GM11168 (cell line): ENCODE measurements around the gene KCNQ1OT1.

Source experiments
- in situ Hi-C: fragments of 300-500 bp; cut with MboI; formaldehyde crosslinking; loops from one replicate; pipeline ENCODE4 v1.12.0; 2022; ENCODE audit warnings: low sequenced_read_pairs; ENCODE audit not compliant: unreplicated experiment

KCNQ1OT1 gene

DNA sequence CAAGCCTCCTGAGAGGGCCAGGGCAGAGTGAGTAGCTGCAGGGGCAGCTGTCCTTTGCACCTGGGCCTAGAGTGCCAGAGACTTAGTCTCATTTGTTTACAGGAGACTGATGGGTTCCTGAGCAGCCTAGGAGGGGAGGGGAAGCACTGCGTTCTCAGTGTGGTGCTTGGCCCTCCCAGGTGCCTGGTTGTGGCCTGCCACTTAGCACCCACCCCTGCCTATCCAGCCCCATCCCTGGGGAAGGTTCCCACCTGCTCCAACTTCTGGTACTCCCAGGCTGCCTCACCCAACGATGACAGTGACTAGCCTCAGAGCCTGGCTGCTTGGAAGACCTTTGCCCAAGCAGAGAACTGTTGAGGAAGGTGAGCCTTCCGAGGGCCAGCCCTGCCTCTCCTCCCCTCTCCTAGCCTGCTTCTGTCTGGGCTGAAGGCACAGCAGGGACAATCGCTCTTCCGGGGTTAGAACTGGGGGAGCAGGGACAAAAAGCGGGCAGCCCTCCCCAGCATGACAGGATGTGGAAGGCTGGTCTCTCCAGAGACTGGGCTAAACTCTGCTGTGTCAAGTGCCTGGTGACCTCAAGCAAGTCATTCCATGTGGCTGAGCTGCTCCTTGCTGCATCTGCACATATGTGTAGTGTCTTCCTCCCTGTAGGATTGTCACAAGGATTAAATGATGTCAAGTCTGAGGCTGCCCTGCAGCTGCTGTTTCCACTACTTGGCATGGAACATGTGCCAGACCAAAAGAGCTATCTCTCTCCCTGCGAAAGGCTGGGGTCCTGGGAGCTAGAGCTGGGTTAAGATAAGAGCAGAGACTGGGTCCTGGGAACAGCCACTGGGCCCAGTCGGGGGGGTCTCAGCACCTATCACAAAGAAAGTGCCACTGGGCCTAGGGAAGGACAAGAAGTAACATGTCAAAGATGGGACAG lies 9.9 kb downstream of the KCNQ1OT1 start:
- in situ Hi-C loops = no loop called here

DNA sequence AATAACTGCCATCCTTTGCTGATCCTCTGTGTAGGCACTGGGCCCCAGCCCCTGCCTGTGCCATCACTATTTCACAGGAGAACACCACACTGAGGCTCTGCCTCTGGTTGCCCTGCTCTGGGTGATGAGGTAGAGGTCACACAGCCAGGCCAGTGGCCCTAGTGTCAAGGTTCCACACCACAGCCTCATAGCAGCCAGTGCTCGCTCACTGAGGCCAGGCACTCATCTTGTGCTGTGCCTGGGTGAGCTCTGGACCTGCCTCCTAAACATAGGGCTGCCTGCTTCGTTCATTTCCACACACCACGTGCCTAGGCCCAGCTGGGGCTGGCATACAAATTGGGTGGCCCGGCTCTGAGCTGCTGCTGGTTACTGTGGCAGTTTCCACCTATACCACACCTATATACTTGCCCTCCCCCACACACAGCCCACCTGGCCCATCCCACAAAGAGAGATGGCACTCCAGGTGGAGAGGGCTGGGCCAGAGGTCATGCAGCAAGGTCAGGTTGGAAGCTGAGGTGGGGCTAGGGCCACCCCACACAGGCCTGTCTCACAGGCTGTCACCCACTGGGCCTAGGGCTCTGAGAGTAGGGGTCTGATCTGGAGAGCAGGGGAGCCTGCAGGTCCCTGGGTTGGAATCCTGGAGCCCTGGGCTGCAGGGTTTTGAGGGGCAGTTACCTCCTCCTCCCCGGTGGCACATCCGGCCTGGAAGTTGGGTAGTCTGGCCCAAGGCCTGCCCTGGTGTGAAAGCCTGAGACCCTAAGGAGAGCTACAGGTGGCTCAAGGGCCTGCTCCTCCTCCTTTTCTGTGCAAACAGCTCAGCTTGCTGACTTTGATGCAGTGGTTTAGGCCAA lies 11.2 kb downstream of the KCNQ1OT1 start:
- in situ Hi-C loops = no loop called here

DNA sequence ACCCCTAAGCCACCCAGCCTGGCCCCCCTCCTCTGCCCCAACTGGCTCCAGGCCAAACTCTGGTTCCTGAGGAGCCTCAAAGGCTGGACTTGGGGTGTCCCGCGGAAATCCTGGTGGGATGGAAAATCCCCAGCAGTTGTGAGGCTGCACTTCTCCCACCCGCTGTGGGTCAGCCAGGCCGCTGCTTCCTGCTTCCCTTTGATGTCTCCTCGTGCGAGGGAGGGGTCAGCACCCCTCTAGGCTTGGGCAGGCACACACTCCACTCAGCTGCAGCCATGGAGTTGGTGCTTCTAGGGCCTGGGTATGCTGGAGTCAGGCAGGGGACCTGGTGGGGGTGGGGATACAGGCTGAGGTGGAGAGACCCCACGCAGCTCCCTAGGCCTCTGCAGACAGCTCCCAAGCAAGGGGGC lies 12.0 kb downstream of the KCNQ1OT1 start:
- in situ Hi-C loops = no loop called here

DNA sequence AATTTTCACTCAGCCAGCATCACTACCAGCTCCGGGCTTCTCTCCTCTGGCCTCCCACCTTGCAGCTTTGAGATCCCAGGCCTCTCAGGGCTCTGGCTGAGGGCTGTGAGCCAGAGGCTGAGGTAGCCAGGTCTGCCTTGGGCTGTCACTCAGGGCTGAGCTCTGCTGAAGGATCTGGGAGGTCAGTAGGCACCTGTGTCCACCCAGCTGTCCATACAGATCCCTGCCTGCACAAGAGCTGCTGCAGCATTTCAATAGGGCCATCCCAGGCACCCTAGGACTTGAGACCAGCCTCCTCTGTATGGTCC lies 12.6 kb downstream of the KCNQ1OT1 start:
- in situ Hi-C loops = no loop called here

DNA sequence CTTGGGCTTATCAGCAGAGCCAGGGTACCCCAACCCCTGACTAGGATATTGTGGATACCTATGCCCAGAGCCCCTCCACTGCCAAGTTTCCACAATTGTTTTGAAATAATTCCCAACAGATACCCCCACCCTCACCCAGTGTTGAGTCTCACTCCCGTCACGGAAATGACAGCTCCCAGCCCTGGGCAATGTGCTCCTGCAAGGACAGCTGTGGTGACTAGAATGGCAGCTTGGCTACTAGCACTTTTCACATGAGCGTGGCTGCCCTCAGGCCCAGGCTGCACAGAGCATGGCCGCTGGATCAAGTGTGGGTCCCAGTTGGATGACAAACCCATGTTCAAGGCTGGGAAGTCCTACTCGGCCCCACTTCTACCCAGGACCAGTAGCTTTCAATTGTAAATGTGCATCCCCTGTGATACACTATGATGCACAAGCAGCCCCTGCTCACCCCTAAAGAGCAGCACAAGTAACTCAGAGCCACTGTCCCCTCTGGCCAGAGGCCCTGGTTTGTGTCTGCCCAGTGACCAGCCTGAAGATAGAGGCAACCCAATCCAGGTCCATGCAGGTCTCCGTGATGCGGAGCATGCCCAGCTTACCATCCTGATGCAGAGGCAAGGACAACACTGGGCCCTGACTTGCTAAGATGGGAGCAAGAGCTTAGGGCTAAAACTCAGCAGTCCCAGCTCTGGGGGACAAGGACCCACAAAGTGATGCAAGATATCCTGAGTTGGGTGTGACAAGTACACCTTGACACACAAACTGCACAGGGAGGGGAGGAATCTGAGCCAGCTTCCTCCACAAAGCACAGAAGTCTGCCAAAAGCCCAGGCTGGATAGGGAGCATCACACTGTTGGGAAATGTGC lies 13.2 kb downstream of the KCNQ1OT1 start:
- in situ Hi-C loops = no loop called here

DNA sequence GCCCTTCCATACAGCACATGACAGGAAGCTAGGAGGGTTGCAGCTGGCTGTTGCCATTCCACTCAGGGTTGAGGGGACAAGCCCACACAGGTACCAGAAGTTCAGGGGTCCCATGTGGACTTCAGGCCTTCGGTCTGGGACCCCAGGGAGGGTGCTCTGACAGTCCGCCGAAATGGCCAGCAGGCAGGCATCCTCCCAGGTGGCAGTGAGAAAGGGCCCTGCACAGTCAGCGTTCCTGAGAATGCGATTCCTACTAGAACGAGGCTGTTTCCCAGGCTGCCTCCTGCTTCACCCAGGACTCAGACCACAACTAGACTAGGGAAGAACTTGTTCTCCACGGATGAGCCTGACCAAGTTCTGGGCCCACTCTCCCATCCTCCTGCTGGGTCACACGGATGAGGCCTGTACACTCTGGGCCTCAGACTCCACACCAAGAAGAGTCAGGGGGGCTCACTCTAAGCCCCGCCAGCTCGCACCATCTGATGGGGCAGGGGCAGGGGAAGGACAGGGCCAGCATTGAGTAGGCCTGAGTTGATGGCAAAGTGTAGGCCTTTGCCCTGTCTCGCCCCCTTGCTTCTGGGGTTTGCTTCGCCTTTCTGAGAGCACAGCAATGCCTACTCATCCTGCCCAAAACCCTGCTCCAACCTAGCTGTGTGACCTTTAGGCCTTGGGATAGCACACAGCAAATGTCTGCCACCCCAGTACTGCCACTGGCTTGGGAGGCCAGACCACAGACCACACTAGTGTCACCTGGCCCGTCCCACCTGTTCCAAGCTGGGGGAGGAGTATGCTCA lies 14.0 kb downstream of the KCNQ1OT1 start:
- in situ Hi-C loops = no loop called here

DNA sequence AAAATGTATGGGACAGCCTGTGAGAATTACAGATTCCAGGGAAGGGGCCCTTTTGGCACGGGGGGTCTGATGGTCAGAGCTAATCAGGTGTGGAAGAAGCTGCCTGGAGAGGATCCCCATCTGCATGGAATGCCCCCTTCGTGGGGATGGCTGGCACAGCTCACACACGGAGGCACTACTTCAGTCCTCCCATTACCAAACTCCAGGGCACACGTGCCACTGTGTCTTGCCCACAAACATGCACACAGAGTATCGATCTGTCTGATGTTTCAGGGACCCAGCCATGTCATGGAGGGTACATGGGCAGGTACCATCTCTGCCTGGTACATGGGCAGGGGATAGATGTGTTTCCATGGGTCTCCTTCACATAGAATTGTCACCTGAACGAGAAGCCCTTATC lies 14.7 kb downstream of the KCNQ1OT1 start:
- in situ Hi-C loops = no loop called here

DNA sequence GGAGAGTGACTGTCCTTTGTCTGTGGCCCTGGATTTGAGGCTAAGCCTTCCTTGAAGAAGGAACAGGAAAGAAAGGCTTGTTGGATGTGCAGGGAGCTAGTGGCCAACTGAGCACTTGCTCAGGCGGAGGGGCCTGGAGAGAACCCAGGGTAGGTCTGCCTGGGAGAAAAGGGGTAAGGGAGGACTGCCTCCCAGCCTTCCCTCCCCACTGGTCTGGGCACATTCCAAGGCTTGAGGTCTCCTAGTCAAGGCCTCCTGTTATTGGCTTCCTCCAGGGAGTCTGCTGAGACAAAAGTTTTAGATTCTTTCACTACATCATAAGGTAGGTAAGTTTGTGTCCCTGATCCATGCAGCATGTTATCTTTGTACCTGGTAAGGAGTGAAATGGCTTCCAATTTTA lies 15.2 kb downstream of the KCNQ1OT1 start:
- in situ Hi-C loops = no loop called here

DNA sequence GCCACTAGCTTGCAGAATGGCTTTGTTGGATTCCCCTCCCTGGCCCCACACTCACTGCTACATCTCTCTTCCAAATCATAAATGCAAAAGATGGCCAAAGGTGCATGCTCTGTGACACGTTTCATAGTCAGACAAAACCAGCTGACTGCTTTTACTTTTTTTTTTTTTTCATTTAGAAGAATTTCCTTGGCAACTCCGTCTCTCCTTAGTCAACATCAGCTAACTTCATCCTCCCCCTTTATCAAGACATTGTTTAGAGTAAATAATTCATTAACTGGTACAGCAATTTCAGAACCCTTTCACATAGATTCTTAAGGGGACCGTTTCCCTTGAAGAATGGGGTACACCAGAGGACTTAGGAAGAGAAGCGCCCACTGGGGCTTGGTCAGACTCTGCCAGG lies 16.0 kb downstream of the KCNQ1OT1 start:
- in situ Hi-C loops = no loop called here

DNA sequence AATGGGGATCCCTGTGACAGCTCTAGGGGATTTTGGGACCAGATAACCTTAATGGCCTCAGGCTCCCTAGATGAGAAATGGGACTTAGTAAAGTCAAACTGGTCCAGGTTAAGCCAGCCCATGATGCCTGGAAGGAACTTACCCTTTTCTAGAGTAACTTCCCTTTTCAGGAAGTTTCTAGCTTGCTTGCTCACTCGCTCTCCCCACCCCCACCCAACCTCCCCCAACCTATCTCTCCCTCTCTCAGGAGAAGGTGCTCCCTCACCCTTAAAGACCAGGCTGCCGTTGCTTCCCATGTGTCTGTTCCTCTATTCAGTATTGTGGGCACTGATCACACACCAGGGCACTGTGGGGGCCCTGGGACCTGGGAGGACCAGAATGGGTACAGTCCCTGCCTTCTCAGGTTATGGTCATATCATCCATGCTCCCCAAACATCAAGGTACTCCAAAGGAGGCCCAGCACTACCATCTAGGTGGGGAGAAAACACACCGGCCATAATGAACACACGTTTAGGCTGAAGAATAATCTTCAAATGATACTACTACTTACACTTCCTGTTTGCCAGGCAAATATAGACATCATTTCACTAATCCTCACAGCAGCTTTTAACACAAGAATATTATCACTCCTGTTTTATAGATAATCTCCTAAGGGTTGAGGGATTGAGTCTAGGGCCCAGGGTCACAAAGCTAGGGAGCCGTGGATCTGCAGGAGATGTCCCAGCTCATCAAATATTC lies 18.2 kb downstream of the KCNQ1OT1 start:
- in situ Hi-C loops = no loop called here

DNA sequence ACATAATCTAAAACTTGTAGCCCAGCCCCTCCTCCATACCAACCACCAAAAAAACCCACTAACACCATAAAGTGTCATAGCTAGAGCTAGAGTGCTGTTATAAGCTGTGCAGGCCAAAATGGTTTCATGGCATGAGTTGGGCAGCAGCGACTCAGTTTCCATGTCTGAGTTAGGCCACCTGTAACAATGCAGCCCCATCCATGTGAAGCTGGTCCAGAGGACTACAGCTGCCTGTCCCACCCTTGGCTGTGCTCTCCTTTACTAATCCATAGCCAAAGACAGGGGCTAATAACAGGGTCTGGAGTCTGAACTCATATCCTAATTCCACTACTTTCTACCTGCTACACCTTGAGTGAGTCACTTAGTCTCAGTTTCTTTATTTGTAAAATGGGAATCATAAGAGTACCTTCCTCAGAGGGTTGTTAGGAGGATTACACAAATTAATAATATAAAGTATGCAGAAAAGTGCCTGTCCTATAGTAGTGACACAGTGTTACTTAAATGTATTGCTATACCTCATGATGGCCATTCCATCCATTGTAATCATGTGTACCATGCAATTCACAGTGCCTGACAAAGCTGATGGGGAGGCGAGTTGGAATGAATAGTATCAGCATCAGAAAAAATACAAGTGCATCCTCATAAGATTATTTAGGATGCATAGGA lies 20.6 kb downstream of the KCNQ1OT1 start:
- in situ Hi-C loops = no loop called here

DNA sequence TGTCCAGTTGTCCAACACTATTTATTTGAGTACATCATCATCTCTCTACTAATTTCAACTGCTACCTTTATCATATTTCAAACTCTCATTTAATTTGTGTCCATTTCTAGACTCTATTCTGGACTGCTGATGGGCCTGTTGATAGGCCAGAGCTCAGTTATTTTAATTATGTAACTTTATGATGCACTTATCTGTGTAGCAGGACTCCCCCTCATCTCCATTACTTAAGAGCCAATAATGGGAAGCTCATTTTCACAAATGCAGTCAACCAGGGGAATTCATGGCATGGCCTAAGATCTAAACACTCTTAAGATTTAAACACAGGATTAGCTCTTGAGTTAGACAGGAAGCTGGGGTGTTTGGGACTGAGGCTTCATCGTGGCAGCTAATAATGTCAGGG lies 21.4 kb downstream of the KCNQ1OT1 start:
- in situ Hi-C loops = no loop called here

DNA sequence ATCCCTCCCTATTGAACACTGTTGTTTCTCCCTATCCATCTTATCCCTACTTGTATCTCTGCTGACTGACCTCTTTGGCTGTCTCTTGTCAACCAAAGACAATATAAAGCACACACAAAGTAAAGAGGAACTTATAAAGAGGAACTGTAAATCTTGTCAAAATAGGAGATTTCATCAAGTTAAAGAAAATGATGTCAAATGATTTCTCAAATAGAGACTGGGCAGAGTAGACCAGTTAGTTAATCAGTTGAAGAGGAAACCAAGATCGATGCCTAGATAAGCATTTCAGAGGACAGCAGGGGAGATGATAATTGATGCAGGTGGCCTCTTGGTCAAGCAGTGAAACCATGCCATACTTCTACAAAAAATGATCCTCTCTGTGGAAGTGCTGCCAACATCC lies 22.7 kb downstream of the KCNQ1OT1 start:
- in situ Hi-C loops = no loop called here

DNA sequence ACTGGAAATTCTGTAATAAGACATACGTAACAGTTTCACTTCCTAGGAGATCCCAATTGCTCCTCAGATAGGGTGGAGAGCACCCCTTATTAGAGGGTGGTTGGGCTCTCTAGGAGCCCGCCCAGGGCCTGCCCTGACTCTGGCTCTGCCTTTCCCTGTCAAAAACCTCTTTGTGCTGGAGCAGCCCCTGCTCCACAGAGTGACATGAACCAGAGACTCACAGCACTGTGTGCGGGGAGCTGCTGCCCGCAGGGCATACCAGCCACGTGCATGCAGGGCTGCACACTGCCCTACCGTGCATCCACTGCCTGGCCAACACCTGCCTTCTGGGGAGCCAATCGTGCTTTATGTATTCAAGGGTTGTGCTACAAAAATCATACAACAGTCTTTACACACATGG lies 24.3 kb downstream of the KCNQ1OT1 start:
- in situ Hi-C loops = no loop called here

DNA sequence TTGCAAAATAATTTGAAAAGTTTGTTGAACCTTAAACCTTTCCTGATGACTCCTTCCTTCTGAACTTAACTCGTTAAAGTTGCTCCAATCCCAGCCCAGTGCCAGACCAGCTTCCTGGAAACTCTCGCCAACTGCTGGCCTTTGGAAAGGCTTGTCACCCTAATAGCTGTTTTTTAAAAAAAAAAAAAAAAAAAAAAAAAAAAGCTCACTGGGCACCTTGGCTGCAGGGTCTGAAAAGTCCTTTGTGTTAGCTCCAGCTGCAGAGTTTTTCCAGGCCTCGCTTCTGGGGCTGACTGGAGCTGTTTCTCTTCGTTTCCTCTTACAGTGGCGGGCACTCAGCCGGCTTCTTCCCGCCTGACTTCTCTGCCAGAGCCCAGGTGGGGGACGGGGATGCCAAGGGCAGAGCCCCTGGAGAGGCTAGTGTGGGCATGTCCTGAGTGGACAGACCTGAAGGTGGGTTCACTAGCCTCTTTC lies 25.1 kb downstream of the KCNQ1OT1 start:
- in situ Hi-C loops = no loop called here

DNA sequence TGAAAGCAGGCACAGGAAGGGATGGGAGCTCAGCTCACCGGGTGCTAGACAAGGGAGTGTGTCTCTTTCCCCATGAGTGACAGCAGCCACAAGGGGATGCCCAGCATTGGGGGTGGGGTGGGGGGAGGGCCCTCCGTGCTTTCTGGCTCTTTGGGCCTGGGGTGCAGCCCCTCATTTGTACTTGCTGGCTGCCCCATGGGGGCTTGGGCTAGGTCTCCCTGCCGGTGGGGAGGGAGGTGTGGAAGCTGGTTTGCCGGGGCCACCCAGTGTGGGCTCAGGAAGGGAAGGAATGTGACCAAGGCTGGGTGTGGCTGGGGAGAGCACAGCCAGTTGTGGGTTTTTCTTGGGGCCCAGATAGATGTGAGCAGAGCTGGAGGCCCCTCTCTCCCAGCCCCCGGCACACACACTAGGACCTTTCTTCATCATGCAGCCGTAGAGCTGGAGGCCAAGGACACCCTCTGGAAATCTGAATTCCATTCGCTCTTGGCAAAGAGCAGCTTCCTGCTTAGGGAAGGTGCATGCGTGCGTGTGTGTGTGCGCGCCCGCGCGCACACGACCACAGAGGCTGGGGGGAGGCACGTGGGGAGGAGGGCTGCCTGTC lies 25.8 kb downstream of the KCNQ1OT1 start:
- in situ Hi-C loops = no loop called here

DNA sequence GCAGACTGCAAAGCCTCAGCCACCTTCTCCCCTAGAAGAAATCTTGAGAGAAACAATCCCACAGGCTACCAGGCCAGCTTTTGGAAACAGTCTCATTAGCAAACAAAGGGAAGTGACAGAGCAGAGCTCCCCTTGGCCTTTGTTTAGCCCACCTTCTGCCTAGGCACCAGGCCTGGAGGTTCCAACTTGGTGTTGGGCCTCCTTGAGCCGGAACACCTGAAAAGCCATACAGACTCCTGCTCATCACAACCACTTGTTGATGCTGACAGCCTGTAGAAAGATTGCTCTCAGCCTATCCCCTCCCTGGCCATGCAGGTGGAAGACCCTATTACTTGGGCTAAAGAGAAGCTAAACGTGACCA lies 26.6 kb downstream of the KCNQ1OT1 start:
- in situ Hi-C loops = no loop called here

DNA sequence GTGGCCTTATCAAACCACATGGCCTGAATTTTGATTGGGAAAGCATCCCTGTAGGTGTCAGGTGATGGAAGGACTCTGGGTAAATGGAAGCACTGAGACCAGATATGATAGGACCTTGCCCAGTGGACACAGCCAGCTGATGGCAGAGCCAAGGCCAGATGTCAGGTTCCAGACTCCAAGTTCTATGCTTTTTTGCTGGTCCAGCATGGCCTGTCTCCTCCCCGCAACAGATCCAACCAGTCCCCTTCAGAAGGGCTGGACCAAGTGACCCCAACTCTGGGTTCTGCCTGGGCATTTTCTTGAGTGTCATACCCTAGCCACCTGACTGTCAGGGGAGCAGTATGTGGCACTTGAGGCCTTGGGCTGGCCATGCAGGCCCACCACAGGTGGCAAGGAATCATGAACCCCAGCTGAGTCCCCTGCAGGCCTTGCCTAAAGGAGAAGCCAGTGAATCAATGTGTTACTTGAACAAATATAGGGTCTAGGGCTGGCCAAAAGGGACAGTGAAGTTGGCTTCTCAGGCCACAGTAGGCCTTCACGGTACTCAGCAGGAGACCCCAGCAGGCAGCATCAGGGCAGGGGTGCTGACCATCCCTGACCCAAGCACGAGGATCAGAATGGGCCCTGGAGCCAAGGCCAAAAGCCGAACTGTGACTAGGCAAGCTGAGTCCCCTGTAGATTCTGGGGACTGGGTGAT lies 27.1 kb downstream of the KCNQ1OT1 start:
- in situ Hi-C loops = no loop called here
